CD4-positive, alpha-beta T cell treated with Interleukin-21 for 1 hour (primary cell): Measurements from ENCODE around the gene FUZ.

Experiments
- DNase-seq: peaks from one replicate; pipeline ENCODE4 v3.0.0-alpha.2; 2020

FUZ gene

DNA sequence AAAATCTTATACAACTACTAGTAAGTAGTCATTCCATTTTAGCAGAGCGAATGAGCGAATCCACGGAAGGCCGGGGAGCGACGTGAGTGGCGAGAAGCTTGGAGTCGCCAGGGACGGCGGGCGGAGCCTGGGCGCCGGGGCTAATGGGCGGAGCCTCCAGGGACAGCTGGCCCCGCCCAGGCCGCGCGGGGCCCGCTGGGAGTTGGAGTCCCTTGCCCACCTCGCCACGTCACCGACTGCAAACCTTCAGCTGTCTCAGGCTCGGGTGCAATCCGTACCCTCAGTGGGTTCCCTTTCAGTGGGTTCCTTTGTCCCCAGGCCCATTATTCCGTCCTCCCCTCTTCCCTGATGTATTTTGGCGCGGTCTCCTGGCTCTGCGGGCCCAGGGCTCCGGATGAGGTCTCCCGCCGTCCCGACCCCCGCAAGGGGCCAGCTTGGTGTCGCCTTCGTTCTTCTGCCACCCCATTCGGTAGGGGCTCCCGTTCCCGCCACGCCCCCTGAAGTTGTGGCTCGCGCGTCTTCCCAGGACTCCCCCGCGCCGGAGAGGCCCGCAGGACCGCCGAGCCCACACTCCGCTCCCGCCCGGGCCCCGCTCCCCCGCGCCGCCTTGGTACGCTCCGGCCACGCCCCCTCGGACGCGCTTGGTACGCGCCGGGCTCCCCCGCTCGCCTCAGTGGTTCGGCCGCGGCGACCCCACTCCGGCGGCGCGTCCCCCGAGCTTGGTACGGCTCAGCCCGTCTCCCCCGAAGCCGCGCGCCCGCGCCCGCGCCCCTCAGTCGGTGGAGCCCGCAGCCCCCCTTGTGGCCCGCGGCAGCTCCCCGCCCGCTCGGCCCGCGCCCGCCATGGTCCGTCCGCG lies 37.6 kb upstream of the FUZ start, which contains the start of gene PTOV1:
Gene PTOV1, plus strand, starts transcription at position 673 of the 856 bp plus-strand sequence.
- peak; percentile 90 for DNase-seq

DNA sequence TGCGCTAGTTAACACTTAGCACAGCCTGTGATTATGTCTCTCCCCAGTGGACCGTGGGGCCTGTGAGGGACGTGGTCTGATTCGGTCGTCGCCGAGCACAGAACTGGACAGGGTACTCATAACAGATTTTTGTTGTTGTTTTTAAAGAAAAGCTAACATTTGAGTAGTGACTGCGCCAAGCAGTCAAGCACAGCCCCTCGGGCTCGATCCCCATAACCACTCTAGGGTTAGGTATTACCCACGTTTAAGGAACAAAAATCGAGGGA lies 37.1 kb upstream of the FUZ start:
- DNase-seq: no peak

DNA sequence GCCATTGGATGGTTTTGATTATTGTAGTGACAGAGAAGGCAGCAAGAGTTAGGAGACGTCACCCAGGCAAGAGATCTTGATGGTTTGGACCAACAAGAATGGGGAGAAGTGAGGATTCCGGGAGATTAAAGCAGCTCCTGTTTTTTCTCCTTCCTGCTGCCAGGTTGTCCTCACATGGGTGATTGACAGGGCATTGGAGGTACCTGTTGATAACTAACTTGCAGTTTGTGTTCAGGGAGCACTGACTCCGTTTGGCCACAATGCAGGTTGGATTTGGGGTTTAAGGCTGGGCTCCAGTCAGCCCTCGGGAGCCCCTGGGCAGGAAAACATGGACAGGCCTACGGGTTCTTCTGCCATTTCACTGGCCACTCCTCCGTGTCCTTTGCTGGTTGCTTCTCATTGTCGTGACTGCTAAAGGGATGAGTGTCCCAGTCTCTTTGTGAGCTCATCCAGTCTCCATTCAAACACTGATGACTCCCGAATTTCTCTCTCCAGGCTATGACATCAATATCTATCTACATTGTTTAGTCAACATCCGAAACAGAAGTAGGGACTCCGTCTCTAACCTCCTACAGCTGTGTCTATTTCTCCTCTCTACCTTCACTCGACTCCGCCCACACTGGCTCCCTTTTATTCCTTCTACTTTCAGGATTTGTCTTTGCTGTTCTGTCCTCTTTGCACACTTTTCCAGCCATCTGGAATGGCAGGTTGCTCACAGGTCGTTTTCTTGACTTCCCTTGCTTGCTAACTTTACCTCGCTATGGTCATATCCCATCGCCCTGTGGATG lies 36.5 kb upstream of the FUZ start:
- no peak for DNase-seq

DNA sequence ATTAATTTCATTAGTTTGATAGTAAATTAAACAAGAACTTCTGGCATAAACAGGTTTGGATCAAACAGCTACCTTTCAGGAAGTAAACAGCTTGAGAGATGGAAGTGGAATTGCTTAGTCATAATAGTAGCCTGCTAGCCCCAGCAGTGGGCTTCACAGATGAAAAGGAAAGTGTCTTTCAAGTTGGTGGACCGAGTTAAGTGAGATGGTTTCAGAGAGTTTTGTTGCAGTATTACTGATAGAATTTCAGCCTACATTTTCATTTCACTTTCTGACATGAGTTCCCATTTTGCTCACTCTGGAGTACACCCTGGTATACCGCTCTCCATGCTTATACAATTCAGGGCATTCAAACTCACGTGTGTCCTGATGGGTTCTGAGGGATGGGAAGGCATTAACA lies 35.8 kb upstream of the FUZ start:
- DNase-seq: no peak

DNA sequence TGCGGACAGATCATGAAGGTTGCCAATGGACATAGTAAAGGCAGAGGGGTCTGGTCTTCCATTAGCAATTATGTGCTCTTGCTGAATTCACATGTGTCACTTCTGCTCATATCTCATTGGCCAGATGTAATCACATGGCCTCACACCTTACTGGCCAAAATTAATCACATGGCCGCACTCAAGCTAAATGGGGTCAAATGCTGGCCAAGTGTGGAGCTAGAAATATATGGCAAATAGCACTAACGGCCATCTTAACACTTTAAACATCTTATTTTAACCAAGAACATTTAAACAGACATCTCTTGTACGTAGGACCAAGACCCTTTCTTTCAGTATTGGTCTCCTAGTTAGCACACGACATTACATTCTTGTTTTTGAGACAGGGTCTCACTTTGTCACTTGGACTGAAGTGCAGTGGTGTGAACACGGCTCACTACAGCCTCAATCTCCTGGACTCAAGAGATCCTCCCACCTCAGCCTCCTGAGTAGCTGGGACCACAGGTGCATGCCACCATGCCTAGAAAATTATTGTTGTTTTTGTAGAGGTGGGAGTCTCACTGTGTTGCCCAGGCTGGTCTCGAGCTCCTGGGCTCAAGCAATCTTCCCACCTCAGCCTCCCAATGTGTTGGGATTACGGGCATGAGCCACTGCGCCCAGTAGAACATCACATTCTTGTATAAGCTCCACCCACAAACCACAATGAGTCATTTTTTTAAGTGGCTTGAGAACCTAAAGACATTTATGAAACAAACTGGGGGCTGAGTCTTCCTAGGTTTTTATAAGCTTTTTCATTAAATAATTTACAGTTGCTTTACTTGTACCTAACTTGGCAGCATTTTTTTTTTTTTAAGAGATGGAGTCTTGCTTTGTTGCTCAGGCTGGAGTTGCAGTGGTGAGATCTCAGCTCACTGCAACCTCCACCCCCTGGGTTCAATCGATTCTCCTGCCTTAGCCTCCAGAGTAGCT lies 34.9 kb upstream of the FUZ start:
- peak; percentile 46 for DNase-seq

DNA sequence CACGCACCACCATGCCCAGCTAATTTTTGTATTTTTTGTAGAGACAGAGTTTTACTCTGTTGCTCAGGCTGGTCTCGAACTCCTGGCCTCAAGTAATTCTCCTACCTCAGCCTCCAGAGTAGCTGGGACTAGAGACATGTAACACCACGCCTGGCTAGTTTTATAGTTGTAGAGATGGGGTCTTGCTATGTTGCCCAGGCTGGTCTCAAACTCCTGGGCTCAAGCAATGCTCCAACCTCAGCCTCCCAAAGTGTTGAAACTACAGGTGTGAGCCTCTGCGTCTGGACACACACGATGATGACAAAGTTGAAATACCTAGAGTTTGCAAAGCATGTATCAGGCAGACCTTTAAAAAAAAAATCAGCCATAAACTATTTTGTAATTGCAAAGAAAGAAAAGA lies 33.3 kb upstream of the FUZ start:
- DNase-seq: no peak

DNA sequence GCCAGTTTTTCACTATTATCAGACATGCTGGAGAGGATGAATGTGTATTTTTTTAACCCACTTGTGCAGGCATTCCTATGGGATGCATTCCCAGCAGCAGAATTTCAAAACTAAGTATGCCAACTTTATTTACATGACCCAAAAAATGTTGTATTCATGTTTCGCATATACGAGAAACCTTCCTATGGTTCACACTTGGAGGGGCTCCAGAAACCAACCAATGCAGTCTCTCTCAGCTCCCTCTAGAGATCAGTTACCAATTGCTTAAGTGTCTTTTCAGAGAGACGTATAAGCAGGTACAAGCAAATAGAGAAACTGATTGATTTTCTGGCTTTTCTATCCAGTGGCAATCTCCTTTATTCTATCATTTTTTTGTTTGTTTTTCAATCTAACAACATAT lies 32.3 kb upstream of the FUZ start:
- no peak for DNase-seq

DNA sequence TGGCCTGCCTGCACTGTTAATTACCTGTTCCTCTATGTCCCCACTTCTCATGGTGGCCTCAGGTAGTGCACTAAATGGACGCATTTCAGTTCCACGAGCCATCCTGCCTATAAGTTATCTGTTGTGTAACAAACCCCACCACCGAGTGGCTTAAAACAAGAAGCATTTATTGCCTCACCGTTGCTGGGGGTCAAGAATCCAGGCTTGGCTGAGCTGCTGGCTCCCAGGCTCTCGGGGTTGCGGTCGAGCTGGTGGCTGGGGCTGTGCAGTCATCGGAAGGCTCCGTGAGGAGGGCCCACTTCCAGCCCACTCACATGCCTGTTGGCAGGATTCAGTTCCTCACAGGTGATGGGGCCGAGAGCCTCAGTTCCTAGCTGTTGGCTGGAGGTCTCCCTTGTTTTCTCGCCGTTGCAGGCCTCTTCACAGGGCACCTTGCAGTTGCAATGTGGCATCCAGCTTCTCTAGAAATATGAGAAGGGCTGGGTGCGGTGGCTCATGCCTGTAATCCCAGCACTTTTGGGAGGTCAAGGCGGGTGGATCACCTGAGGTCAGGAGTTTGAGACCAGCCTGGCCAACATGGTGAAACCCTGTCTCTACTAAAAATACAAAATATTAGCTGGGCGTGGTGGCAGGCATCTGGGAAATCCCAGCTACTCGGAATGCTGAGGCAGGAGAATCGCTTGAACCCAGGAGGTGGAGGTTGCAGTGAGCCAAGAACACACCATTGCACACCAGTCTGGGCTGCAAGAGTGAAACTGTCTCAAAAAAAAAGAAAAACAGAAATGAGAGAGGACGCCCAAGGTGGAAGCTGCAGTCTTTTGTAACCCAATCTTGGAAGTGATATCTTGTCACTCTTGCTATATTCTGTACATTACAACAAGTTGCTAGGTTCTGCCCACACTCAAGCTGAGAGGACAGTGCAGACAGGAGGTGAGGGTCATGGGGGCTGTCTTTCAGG lies 31.3 kb upstream of the FUZ start:
- DNase-seq: no peak

DNA sequence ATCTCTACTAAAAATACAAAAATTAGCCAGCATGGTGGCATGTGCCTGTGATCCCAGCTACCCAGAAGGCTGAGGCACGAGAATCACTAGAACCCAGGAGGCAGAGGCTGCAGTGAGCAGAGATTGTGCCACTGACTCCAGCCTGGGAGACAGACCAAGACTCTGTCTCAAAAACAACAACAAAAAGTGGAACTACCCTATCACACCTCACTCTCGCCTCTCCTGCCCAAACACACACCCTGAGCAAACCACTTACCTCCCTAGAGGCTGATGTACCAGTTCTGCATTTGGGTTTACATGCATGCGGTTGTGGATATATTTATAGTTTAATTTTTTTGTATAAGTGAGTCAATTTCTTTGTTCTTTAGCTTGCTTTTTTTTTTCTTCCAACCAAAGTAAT lies 30.2 kb upstream of the FUZ start:
- no peak for DNase-seq

DNA sequence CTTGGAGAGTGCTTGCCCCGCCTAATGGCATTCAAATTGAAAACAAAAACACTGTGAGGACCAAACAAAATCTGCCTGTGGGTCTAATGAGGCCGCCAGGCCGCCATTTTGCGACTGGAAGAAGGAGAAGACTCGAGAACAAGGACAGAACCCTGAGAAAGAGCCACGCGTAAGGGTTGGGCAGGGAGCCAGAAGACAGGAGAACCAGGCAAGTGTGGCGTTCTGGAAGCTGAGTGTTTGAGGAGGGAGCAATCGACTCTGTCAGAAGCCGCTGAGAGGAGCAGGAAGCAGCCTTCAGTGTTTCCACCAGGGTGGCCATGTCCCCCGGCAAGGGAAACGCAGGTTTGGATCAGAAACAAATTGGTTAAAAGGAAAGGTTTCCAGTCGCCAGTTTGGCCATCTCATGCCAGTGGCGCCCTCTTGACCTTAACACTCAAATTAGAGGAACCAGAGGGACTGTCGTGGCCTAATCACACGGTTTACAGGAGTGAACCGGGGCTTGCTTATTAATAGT lies 27.7 kb upstream of the FUZ start:
- no peak for DNase-seq

DNA sequence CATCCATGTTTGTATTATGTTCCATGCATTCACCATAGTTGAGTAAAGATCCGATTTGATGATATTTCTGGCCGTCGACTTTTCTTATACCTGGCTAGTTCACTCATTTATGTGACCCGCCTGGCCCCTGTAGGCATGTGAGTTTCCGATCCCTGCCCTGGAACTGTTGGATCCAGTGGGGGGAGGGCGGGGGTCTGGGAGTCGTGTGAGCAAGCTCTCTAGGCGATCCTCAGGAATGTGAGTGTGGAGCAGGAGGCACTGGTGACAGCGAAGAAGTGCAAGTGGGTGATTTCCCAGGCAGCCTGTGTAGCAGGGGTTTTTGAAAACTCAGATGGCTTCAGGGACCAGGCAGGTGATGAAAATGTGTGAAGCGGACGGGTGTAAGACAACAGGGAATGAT lies 27.2 kb upstream of the FUZ start:
- DNase-seq: no peak

DNA sequence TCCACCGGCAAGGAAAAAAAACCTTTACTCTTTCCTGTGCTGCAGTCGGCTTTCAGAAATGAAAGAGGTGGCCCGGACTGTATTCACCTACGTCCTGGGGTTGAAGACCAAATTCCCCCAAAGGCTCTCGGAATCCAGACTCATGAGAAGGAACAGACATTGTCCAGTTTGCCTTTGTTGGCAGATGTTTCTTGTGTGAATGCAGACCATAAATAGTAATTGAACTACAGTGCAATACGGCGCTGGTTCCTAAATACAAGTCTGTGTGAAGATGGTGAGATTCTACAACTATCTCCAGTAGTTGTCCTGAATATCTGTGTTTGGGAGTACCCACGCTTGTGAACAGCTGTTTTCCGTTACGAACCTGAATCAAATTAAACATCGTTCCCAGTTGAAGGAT lies 26.6 kb upstream of the FUZ start:
- no peak for DNase-seq

DNA sequence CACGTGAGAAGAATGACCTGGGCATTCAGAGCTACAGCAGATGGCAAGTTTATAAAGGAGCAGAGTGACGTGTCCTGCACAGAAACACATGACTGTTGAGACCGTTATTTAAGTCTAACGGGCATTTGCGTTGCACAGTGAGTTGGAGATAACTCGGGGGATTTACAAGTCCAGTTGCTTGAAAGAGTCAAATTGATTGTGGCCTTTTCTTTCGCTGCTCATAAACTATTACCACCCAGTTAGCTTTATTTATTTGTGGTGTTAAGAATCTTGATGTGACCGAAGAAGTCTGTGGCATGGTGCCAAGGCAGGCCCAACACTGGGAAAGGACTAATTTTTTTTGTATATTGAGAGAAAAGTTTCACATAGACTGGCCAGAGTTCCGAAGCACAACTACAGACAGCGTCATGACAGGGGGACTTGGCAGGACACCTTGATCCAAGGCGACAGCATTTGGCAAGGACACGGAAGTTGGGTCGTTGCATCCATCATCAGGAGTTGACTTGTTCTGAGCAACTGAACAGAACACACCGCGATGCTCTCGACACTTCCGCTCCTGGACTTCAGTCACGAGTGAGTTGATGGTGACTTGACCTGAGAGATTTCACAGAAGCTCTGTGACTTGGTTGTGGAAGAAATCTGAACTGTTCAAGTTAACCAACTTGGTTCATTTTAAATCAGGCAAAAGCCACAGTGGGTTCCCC lies 25.9 kb upstream of the FUZ start:
- no peak for DNase-seq

DNA sequence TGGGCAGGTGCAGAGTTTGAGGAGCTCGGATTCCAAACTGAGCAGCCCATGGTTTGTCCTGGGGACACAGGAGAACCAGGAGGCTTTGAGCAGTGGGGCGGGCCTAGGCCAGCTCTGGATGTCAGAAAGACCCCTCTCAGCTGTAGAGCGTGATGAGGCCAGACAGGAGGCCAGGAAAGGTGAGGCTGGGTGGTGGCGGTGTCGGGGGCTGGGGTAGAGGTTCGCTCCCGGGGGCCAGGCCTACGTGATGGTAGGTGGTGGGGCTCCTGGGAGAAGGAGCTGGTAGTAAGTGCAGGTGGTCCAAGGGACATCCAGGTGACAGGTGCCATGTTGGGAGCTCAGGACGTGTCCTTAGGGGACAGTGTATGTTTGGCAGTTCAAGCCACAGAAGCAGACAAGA lies 24.3 kb upstream of the FUZ start:
- no peak for DNase-seq

DNA sequence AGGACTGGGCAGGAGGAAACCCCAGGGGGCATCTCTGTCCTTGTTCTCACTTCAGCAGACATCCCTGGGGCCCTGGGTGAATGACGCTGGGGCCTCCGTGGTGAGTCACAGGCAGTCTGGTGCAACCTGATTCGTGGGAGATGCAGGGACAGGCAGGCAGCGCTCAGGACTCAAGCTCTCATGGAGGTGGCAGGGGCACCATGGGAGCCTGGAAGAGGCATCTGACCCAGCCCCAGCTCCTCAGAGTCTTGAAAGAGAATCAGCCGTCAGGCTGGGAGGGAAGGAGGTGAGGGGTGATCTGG lies 23.9 kb upstream of the FUZ start:
- no peak for DNase-seq

DNA sequence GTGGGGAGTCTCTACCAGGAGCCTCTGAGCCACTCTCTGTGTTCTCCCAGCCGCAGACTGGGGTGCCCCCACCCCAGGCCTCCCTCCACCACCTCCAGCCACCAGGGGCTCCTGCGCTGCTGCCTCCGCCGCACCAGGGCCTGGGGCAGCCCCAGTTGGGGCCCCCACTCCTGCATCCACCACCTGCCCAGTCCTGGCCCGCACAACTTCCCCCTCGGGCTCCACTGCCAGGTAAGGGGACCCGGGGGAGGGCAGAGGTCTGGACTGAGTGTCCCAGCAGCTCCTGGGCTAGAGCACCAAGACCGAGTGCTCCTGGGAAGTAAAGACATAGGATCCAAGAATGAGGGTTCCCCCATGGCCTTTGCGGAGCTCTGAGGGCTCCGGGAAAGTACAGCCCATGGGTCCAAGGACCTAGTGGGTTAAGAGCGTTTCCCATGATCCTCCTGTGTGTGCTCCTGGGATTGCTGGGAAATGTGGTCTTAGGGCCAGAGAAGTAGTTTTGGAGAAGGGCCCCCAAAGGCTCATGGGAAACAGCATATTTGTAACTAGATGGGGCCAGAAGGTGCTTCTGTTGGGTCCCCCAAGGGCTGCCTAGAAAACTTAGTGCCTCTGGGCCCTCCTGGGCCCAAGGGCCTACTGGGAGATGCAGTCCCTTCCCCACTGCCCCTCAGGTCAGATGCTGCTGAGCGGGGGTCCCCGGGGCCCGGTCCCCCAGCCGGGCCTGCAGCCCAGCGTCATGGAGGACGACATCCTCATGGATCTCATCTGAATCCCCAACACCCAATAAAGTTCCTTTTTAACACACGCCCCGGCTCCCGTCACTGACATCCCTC lies 23.3 kb upstream of the FUZ start:
- no peak for DNase-seq

DNA sequence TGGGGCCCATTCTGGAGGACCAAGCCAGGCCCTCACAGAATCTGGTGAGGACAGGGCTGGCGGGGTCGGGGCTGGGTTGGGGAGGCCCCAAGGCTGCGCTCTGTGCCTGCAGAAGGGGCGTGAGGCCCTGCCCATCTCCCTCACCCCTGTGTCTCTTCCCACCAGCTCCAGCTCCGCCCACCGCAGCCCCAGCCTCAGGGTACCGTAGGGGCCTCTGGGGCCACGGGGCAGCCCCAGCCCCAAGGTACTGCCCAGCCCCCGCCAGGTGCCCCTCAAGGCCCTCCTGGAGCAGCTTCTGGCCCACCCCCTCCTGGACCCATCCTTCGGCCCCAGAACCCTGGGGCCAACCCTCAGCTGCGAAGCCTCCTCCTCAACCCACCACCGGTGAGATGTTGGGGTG lies 22.5 kb upstream of the FUZ start:
- DNase-seq: no peak

DNA sequence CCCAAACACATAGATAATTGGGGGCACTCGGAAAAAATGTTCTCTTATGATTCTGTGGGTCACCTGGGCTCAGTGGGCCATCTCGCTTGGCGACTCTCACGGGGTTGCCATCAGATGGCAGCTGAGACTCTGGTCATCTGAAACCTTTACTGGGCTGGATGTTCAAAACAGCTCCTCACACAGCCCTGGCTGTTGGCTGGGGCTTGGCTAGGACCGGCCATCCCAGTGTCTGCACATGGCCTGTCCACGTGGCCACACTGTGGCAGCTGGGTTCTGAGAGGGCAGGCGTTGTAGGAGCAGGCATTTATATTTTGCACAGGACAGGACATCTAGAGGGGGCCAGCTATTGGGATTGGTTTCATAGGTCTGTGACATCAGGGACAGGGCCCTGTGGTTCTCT lies 20.5 kb upstream of the FUZ start:
- no peak for DNase-seq

DNA sequence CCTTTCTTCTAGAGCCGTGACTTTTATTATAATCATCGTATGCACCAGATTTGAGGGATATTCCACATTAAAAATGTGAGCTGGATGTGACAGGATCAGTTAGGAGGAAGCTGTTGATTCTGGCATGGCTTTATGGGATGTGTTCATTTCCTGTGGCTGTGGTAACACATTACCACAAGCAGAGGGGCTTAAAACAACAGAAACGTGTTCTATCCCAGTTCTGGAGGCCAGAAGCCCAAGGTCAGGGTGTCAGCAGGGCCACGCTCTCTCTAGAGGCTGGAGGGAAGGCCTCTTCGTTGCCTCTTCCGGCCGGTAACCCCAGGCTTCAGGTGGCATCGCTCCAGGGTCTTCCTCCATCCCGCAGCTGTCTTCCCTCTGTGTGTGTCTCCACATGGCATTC lies 19.5 kb upstream of the FUZ start:
- DNase-seq: no peak

DNA sequence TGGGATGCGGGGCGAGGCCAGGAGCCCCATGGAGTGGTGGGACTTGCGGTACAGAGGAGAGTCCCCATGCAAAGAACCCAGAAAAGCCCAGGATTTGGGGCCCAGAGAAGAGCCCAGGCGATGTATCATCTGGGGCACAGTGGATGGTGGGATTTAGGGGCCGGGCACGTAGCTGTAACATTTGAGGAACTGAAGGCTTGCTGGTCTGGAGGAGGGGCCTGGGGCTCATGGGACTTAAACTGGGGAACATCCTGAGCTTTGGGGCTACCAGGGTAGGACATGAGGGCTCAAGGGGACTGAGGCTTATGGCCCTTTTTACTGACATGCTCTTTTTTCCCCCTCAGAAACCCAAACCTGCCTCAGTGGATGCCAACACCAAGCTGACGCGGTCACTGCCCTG lies 18.5 kb upstream of the FUZ start:
- no peak for DNase-seq

DNA sequence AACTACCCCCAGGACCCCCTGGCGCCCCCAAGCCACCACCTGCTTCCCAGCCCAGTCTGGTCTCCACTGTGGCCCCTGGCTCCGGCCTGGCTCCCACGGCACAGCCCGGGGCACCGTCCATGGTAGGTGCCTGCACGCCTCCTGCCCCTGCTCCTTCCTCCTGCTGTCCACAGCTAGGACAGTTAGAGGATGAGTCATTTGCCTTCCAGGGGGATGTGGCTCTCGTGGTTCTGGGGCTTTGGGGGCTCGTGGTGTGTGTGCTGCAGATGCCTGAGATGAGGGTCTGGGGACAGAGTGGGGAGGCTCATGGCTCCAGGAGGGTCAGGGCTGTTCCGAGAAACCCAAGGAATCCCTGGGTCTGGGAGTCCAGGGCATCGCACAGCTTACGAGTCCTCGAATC lies 17.7 kb upstream of the FUZ start:
- no peak for DNase-seq
